ENCODE results near the gene SIGLEC15.

Gene SIGLEC15

GRCh38 chr18:45891806-45892205 is 66.3 kb downstream of the SIGLEC15 start:
- no peak overlapping the region for H3K27ac ChIP-seq
- TF ChIP-seq CTCF (IDR thresholded peaks at IDR 0.05; ENCODE audit: low read depth, low read length) = no peak
- H3K9me3 ChIP-seq (ENCODE audit: severe bottlenecking) = no peaks in the 10 kb centered on the region
- H3K4me3 ChIP-seq (ENCODE audit: low read depth, low read length) = no peak overlapping the region
- no peak for DNase-seq
- H3K36me3 ChIP-seq = peaks cover 4% of the 10 kb centered on the region
- H3K27me3 ChIP-seq (ENCODE audit: insufficient read depth, low read depth, severe bottlenecking) = no peaks in the 10 kb centered on the region
